BLaER1 treated with 17β-estradiol and CSF1 and Interleukin-3, amounts not matched to agents 10 nM and 100 nM (cell line): ENCODE data around the gene FRMD7.

Experiments used
- H3K27ac ChIP-seq, 11 experiments: shearing (Covaris generic); formaldehyde crosslinking; 2 replicates each; pipeline ENCODE4 v1.8.1; 2022
- H3K27me3 ChIP-seq, 11 experiments: shearing (Covaris generic); formaldehyde crosslinking; 2 replicates each; pipeline ENCODE4 v1.8.1; 2022
- H3K36me3 ChIP-seq, 11 experiments: shearing (Covaris generic); formaldehyde crosslinking; 2 replicates each; pipeline ENCODE4 v1.8.1; 2022
- H3K4me1 ChIP-seq, 10 experiments: shearing (Covaris generic); formaldehyde crosslinking; 2 replicates each; pipeline ENCODE4 v1.8.1; 2022
- H3K4me2 ChIP-seq, 11 experiments: shearing (Covaris generic); formaldehyde crosslinking; 2 replicates each; pipeline ENCODE4 v1.8.1; 2022
- H3K4me3 ChIP-seq, 10 experiments: shearing (Covaris generic); formaldehyde crosslinking; 2 replicates each; pipeline ENCODE4 v1.8.1; 2022
- H3K9ac ChIP-seq, 11 experiments: shearing (Covaris generic); formaldehyde crosslinking; 2 replicates each; pipeline ENCODE4 v1.8.1; 2022
- H3K9me3 ChIP-seq, 11 experiments: shearing (Covaris generic); formaldehyde crosslinking; replicated peaks in 1 of 11; 2 replicates each; pipeline ENCODE4 v1.8.1; 2022
- H4K20me1 ChIP-seq, 11 experiments: shearing (Covaris generic); formaldehyde crosslinking; 2 replicates each; pipeline ENCODE4 v1.8.1; 2022
- Cebpa-rat ChIP-seq, 11 experiments: shearing (Covaris generic); IDR thresholded peaks; 2 replicates each; pipeline ENCODE4 v1.8.1; 2022

FRMD7 gene

GRCh38 chrX:132146456-132146855, 18.6 kb upstream of the FRMD7 start:
- H3K27me3 ChIP-seq: peaks cover 79 to 94% (median 86%) of the 10 kb centered on the region in 11 experiments
- H3K27ac ChIP-seq: no peak overlapping the region
- no peak overlapping the region for H3K9ac ChIP-seq
- H3K9me3 ChIP-seq: no peaks in the 10 kb centered on the region
- H3K4me1 ChIP-seq: no peaks in the 10 kb centered on the region
- H3K36me3 ChIP-seq: no peaks in the 10 kb centered on the region
- TF ChIP-seq Cebpa-rat (IDR thresholded peaks at IDR 0.05): no peak
- no peak overlapping the region for H3K4me3 ChIP-seq
- no peaks in the 10 kb centered on the region for H4K20me1 ChIP-seq
- H3K4me2 ChIP-seq: no peak overlapping the region

- H3K4me1 ChIP-seq: no peaks in the 10 kb centered on the region
- H3K27ac ChIP-seq: no peak overlapping the region
- no peak overlapping the region for H3K4me2 ChIP-seq
- H3K9ac ChIP-seq: no peak overlapping the region
- no peak for TF ChIP-seq Cebpa-rat (IDR thresholded peaks at IDR 0.05)
- H3K27me3 ChIP-seq: peaks cover 69 to 94% (median 84%) of the 10 kb centered on the region in 11 experiments
- peaks cover 0 to 5% (median 0%) of the 10 kb centered on the region in 11 experiments; a peak in 4 of 22 replicates for H3K9me3 ChIP-seq
- H3K36me3 ChIP-seq: no peaks in the 10 kb centered on the region
- H4K20me1 ChIP-seq: no peaks in the 10 kb centered on the region
- H3K4me3 ChIP-seq: no peak overlapping the region
Measured at GRCh38 chrX:132144061-132144460, 16.2 kb upstream of the FRMD7 start.

GRCh38 chrX:132125906-132126305, 1.9 kb downstream of the FRMD7 start:
- Histone ChIP-seq H3K27me3 (peaks cover 80 to 95% (median 90%) of the 10 kb centered on the region in 11 experiments), H4K20me1 (peaks cover 0 to 9% (median 0%) of the 10 kb centered on the region in 11 experiments; a peak in 3 of 22 replicates), H3K4me3 (no peak overlapping the region), H3K4me2 (no peak overlapping the region), H3K36me3 (no peaks in the 10 kb centered on the region), H3K9ac (no peak overlapping the region), H3K4me1 (peaks cover 0 to 10% (median 7%) of the 10 kb centered on the region in 10 experiments; a peak in 6 of 20 replicates), H3K27ac (no peak overlapping the region), H3K9me3 (peaks cover 0 to 15% (median 0%) of the 10 kb centered on the region in 11 experiments; a peak in 6 of 22 replicates)
- no peak for TF ChIP-seq Cebpa-rat (IDR thresholded peaks at IDR 0.05)

DNA sequence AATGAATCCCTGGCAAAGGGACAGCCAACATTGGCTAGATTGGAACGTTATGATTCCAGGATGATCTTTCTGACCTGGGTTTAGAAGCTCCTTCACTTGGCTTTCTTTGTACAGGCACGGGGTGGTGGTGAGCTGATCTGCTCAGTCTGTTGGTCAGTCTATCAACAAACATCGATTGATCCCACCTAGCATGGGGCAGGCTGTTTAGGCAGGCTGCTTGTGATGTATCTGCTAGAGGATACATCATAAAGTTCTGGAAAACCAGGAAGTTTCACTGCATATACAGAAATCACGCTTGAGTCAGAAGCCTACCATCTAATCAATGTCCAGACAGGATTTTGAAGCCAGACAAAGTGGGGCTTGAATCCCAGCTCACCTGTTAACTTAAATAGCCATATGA, 6.9 kb downstream of the FRMD7 start:
- Histone ChIP-seq H3K4me3 (no peak overlapping the region), H3K27ac (no peak overlapping the region), H3K9ac (no peak overlapping the region), H3K36me3 (no peaks in the 10 kb centered on the region), H3K4me1 (no peaks in the 10 kb centered on the region), H4K20me1 (no peaks in the 10 kb centered on the region; a peak in 4 of 22 replicates), H3K27me3 (peaks cover 91 to 100% (median 100%) of the 10 kb centered on the region in 11 experiments), H3K9me3 (peaks cover 0 to 25% (median 0%) of the 10 kb centered on the region in 11 experiments; a peak in 6 of 22 replicates), H3K4me2 (no peak overlapping the region)
- TF ChIP-seq Cebpa-rat (IDR thresholded peaks at IDR 0.05): no peak

DNA sequence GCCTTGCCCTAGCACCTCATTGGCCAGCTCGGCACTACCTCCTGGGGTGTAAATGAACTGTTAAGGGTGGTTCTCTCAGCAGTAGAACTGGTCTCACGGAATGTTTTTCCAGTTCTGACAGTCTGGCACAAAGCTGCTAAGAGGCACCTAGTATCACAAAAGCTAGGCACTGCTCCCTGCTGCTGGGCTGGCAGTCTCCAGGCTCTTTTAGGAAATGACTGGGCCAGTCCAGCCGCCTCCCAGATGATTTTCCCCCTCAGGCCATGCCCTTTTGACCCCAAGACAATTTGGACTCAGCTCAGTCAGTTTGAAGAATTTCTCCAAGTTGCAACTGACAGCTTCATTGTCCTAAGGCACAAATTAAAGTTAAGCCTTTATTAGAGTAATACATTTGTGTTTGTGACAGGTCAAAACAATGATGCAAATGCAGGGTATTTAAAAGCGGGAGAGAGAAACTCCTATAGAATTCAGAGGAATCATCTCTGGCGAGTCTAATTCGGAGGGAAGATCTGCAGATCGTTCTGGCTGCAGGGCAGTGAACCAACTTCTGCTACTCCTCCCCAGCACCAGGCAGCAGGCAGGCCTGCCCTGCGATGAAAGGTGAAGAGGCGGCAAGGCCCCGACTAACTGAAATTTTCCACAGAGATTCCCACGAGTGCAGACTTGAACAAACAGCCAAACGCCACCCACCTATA, 7.9 kb downstream of the FRMD7 start:
- Histone ChIP-seq H3K4me1 (no peaks in the 10 kb centered on the region), H3K36me3 (no peaks in the 10 kb centered on the region), H3K27me3 (peaks cover 96 to 100% (median 100%) of the 10 kb centered on the region in 11 experiments), H3K27ac (no peak overlapping the region), H3K4me3 (no peak overlapping the region), H3K9me3 (peaks cover 0 to 25% (median 0%) of the 10 kb centered on the region in 11 experiments; a peak in 6 of 22 replicates), H3K9ac (no peak overlapping the region), H4K20me1 (no peaks in the 10 kb centered on the region; a peak in 4 of 22 replicates), H3K4me2 (no peak overlapping the region)
- TF ChIP-seq Cebpa-rat (IDR thresholded peaks at IDR 0.05): no peak

DNA sequence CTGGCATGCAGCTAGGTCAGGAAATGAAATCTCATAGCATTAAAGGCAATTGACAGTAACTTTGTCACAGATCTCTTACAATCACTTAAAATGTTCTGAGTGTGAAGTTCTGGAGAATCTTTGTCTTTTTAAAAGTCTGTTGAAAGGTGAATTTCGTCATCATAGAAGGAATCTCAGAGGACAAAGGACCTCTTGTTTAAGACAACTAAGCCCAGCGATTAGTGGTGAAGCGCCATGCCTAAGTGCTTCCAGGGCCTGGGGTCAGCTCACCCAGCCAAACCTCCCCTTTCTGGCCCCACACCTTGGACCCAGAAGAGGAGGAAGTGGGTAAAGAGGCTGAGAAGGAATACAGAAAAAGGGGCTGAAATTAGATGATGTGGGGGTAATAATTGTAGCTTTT, 8.5 kb downstream of the FRMD7 start:
- Histone ChIP-seq H3K36me3 (no peaks in the 10 kb centered on the region), H3K4me1 (no peaks in the 10 kb centered on the region), H3K27ac (no peak overlapping the region), H4K20me1 (no peaks in the 10 kb centered on the region; a peak in 4 of 22 replicates), H3K4me3 (no peak overlapping the region), H3K9me3 (peaks cover 0 to 25% (median 0%) of the 10 kb centered on the region in 11 experiments; a peak in 6 of 22 replicates), H3K9ac (no peak overlapping the region), H3K27me3 (peaks cover 96 to 100% (median 100%) of the 10 kb centered on the region in 11 experiments), H3K4me2 (no peak overlapping the region)
- TF ChIP-seq Cebpa-rat (IDR thresholded peaks at IDR 0.05): no peak

GRCh38 chrX:132118358-132118757, 9.5 kb downstream of the FRMD7 start:
- H3K27me3 ChIP-seq: peaks cover 96 to 100% (median 100%) of the 10 kb centered on the region in 11 experiments
- no peaks in the 10 kb centered on the region; a peak in 4 of 22 replicates for H4K20me1 ChIP-seq
- peaks cover 0 to 25% (median 0%) of the 10 kb centered on the region in 11 experiments; a peak in 6 of 22 replicates for H3K9me3 ChIP-seq
- no peak overlapping the region for H3K9ac ChIP-seq
- TF ChIP-seq Cebpa-rat (IDR thresholded peaks at IDR 0.05): no peak
- H3K4me2 ChIP-seq: no peak overlapping the region
- no peak overlapping the region for H3K4me3 ChIP-seq
- no peak overlapping the region for H3K27ac ChIP-seq
- no peaks in the 10 kb centered on the region for H3K4me1 ChIP-seq
- no peaks in the 10 kb centered on the region for H3K36me3 ChIP-seq

- Histone ChIP-seq H3K4me1 (no peaks in the 10 kb centered on the region), H4K20me1 (peaks cover 0 to 6% (median 0%) of the 10 kb centered on the region in 11 experiments; a peak in 5 of 22 replicates), H3K27ac (no peak overlapping the region), H3K9me3 (peaks cover 0 to 8% (median 0%) of the 10 kb centered on the region in 11 experiments; a peak in 6 of 22 replicates), H3K36me3 (no peaks in the 10 kb centered on the region), H3K4me2 (no peak overlapping the region), H3K27me3 (peaks cover 97 to 100% (median 100%) of the 10 kb centered on the region in 11 experiments), H3K4me3 (no peak overlapping the region), H3K9ac (no peak overlapping the region)
- TF ChIP-seq Cebpa-rat (IDR thresholded peaks at IDR 0.05): no peak
Measured at GRCh38 chrX:132115792-132116191, 12.0 kb downstream of the FRMD7 start.

GRCh38 chrX:132114607-132115006, 13.2 kb downstream of the FRMD7 start:
- no peak overlapping the region for H3K4me2 ChIP-seq
- H3K9ac ChIP-seq: no peak overlapping the region
- no peak for TF ChIP-seq Cebpa-rat (IDR thresholded peaks at IDR 0.05)
- H3K27me3 ChIP-seq: peaks cover 97 to 100% (median 100%) of the 10 kb centered on the region in 11 experiments
- H4K20me1 ChIP-seq: peaks cover 0 to 17% (median 0%) of the 10 kb centered on the region in 11 experiments; a peak in 5 of 22 replicates
- no peak overlapping the region for H3K27ac ChIP-seq
- H3K36me3 ChIP-seq: no peaks in the 10 kb centered on the region
- no peaks in the 10 kb centered on the region for H3K4me1 ChIP-seq
- no peaks in the 10 kb centered on the region for H3K9me3 ChIP-seq
- H3K4me3 ChIP-seq: no peak overlapping the region
